Hematopoietic multipotent progenitor cell treated with erythropoietin and hydrocortisone succinate and interleukin-3 and kit ligand, for 15 days (in vitro differentiated cells): ENCODE data around the gene GSTP1.
"Not testable (repeated sequence)": the region's sequence is repeated elsewhere in the genome, so short reads cannot be mapped to it uniquely, and the experiment has no call there.

Source experiments
- DNase-seq: peaks from one replicate; pipeline ENCODE4 v3.0.0-alpha.2; 2015; ENCODE audit warnings: low spot score

Gene GSTP1

GRCh38 chr11:67614730-67615714, 31.4 kb downstream of the GSTP1 start:
- peak; percentile 43 for DNase-seq

GRCh38 chr11:67615728-67616430, 32.3 kb downstream of the GSTP1 start:
- DNase-seq, result no peak

- DNase-seq, result no peak
Observed at GRCh38 chr11:67616431-67617242, 33.0 kb downstream of the GSTP1 start.

GRCh38 chr11:67617243-67617953, 33.8 kb downstream of the GSTP1 start:
- DNase-seq, result no peak

GRCh38 chr11:67618901-67619659, 35.5 kb downstream of the GSTP1 start:
- not testable (repeated sequence) for DNase-seq

- not testable (repeated sequence) for DNase-seq
Observed at GRCh38 chr11:67619683-67620618, 36.3 kb downstream of the GSTP1 start.

- DNase-seq, result not testable (repeated sequence)
Observed at GRCh38 chr11:67620621-67621020, 37.0 kb downstream of the GSTP1 start.

GRCh38 chr11:67621928-67622327, 38.3 kb downstream of the GSTP1 start:
- not testable (repeated sequence) for DNase-seq

GRCh38 chr11:67622905-67623304, 39.3 kb downstream of the GSTP1 start:
- DNase-seq, result not testable (repeated sequence)

- DNase-seq, result not testable (repeated sequence)
Observed at GRCh38 chr11:67623795-67624194, 40.2 kb downstream of the GSTP1 start.

GRCh38 chr11:67626131-67626833, 42.7 kb downstream of the GSTP1 start:
- DNase-seq, result not testable (repeated sequence)

- DNase-seq, result no peak
Observed at GRCh38 chr11:67626970-67627369, 43.4 kb downstream of the GSTP1 start.

GRCh38 chr11:67627441-67627811, 43.8 kb downstream of the GSTP1 start:
- no peak for DNase-seq

GRCh38 chr11:67627812-67628624, 44.4 kb downstream of the GSTP1 start:
- DNase-seq, result no peak

GRCh38 chr11:67628710-67629385, 45.2 kb downstream of the GSTP1 start:
- DNase-seq, result no peak

GRCh38 chr11:67629386-67630227, 46.0 kb downstream of the GSTP1 start, which contains the start of gene NUDT8:
TSS of gene NUDT8 (minus strand) at chr11:67629937. CDS start at chr11:67629911, 26 bp downstream.
- DNase-seq, result peak; percentile 82
